Neural cell (in vitro differentiated cells): ENCODE results near the gene GPBAR1. TPM values are rescaled to one million over a fixed set of nuclear protein-coding genes. Genes with fewer than 3 reads are reported as not detected.
"Not testable (repeated sequence)": the region's sequence is repeated elsewhere in the genome, so short reads cannot be mapped to it uniquely, and the experiment has no call there.

Experiments used
- H2AFZ ChIP-seq: fragments of 200-600, 300-800 bp; sonication (generic), shearing (Covaris generic); 2 replicates; pipeline ENCODE4 v1.6.0; 2014; ENCODE audit warnings: low read depth, mild to moderate bottlenecking, antibody characterized with exemption, low read length, moderate library complexity
- H3F3A ChIP-seq: fragments of 200-600 bp; shearing (Covaris generic); 2 replicates; pipeline ENCODE4 v1.6.1; 2016; ENCODE audit warnings: mild to moderate bottlenecking, moderate library complexity, mixed read lengths, antibody characterized with exemption, low read length; ENCODE audit not compliant: insufficient read depth, poor library complexity, severe bottlenecking
- H3K27ac ChIP-seq: fragments of 200-600, 300-800 bp; sonication (generic), shearing (Covaris generic); 2 replicates; pipeline ENCODE4 v1.5.1; 2014; ENCODE audit warnings: mild to moderate bottlenecking, low read length, moderate library complexity
- H3K27me3 ChIP-seq: fragments of 300-800, 200-600 bp; sonication (generic), shearing (Covaris generic); 2 replicates; pipeline ENCODE4 v1.6.0; 2014; ENCODE audit warnings: mild to moderate bottlenecking, low read depth, low read length, moderate library complexity; ENCODE audit not compliant: insufficient read depth
- H3K36me3 ChIP-seq: fragments of 300-800, 200-600 bp; sonication (generic), shearing (Covaris generic); 2 replicates; pipeline ENCODE4 v1.5.1; 2014; ENCODE audit warnings: mild to moderate bottlenecking, antibody characterized with exemption, low read length, moderate library complexity; ENCODE audit not compliant: insufficient read depth
- H3K4me2 ChIP-seq: fragments of 300-800, 200-600 bp; sonication (generic), shearing (Covaris generic); 2 replicates; pipeline ENCODE4 v1.6.0; 2014; ENCODE audit warnings: mild to moderate bottlenecking, low read length
- H3K4me3 ChIP-seq: fragments of 300-800, 200-600 bp; sonication (generic), shearing (Covaris generic); 2 replicates; pipeline ENCODE4 v1.5.1; 2014; ENCODE audit warnings: mild to moderate bottlenecking, low read length, moderate library complexity
- H3K79me2 ChIP-seq: fragments of 200-600 bp; shearing (Covaris generic); replicated peaks from 2 replicates; pipeline ENCODE4 v1.6.0; 2014; ENCODE audit warnings: mild to moderate bottlenecking, low read length, moderate library complexity; ENCODE audit not compliant: insufficient read depth
- H3K9ac ChIP-seq: fragments of 300-800, 200-600 bp; sonication (generic), shearing (Covaris generic); 2 replicates; pipeline ENCODE4 v1.6.1; 2016; ENCODE audit warnings: mild to moderate bottlenecking, low read length, mixed read lengths
- H3K9me2 ChIP-seq: fragments of 200-600 bp; shearing (Covaris generic); 2 replicates; pipeline ENCODE4 v1.6.1; 2016; ENCODE audit warnings: mild to moderate bottlenecking, low read length, mixed read lengths; ENCODE audit not compliant: insufficient read depth
- H3K9me3 ChIP-seq: fragments of 200-600, 300-800 bp; sonication (generic), shearing (Covaris generic); 2 replicates; pipeline ENCODE4 v1.6.1; 2016; ENCODE audit warnings: mild to moderate bottlenecking, mixed run types, low read length, moderate library complexity, mixed read lengths
- H4K20me1 ChIP-seq: fragments of 200-600 bp; shearing (Covaris generic); 2 replicates; pipeline ENCODE4 v1.6.1; 2016; ENCODE audit warnings: mild to moderate bottlenecking, mixed run types; ENCODE audit not compliant: insufficient read depth
- CTCF ChIP-seq: fragments of 450-650 bp; IDR thresholded peaks from 2 replicates; pipeline ENCODE4 v1.5.1; 2014; ENCODE audit warnings: antibody characterized with exemption, mild to moderate bottlenecking, moderate library complexity; ENCODE audit not compliant: poor library complexity, severe bottlenecking
- EP300 ChIP-seq: fragments of 450-650 bp; conservative IDR thresholded peaks from 2 replicates; pipeline ENCODE4 v1.6.1; 2014; ENCODE audit warnings: antibody characterized with exemption, mild to moderate bottlenecking, moderate library complexity; ENCODE audit not compliant: poor library complexity, severe bottlenecking
- EZH2 ChIP-seq: fragments of 200-600, 300-800 bp; shearing (Covaris generic), sonication (generic); IDR thresholded peaks from 2 replicates; pipeline ENCODE4 v1.6.1; 2014; ENCODE audit warnings: antibody characterized with exemption, low read length, borderline replicate concordance, mild to moderate bottlenecking; ENCODE audit not compliant: insufficient read depth, poor library complexity, severe bottlenecking
- MXI1 ChIP-seq: fragments of 450-650 bp; conservative IDR thresholded peaks from 2 replicates; pipeline ENCODE4 v1.6.1; 2014; ENCODE audit warnings: antibody characterized with exemption, mild to moderate bottlenecking; ENCODE audit not compliant: poor library complexity, severe bottlenecking
- POLR2AphosphoS5 ChIP-seq: IDR thresholded peaks from 2 replicates; pipeline ENCODE4 v1.6.1; 2012
- RAD21 ChIP-seq: fragments of 450-650 bp; conservative IDR thresholded peaks from 2 replicates; pipeline ENCODE4 v1.6.1; 2014; ENCODE audit warnings: antibody characterized with exemption, mild to moderate bottlenecking, moderate library complexity
- REST ChIP-seq: IDR thresholded peaks from 2 replicates; pipeline ENCODE4 v1.6.1; 2012; ENCODE audit warnings: borderline replicate concordance
- SMC3 ChIP-seq: fragments of 450-650 bp; conservative IDR thresholded peaks from 2 replicates; pipeline ENCODE4 v1.6.1; 2014; ENCODE audit warnings: antibody characterized with exemption, mild to moderate bottlenecking, moderate library complexity; ENCODE audit not compliant: poor library complexity
- polyA plus RNA-seq: library from polyadenylated mRNA; depleted of rRNA; stranded (reverse); fragments of >200 nt; gene quantifications from 2 replicates; pipeline ENCODE4 v1.2.3, GENCODE V29; 2014

GPBAR1 gene
- polyA plus RNA-seq, 1 donor from 2014 or later = not detected

GRCh38 chr2:218310853-218311540 lies 50.2 kb downstream of the GPBAR1 start:
- H3K27me3 ChIP-seq = no peaks in the 10 kb centered on the region
- TF ChIP-seq REST = no peak
- no peak for TF ChIP-seq SMC3
- TF ChIP-seq POLR2AphosphoS5 = no peak
- TF ChIP-seq EZH2 = no peak
- TF ChIP-seq EP300 = no peak
- TF ChIP-seq CTCF = no peak
- no peaks in the 10 kb centered on the region for H3K79me2 ChIP-seq
- no peak overlapping the region for H2AFZ ChIP-seq
- H3K9me3 ChIP-seq = no peaks in the 10 kb centered on the region
- H4K20me1 ChIP-seq = no peaks in the 10 kb centered on the region
- H3K27ac ChIP-seq = no peak overlapping the region
- H3K4me2 ChIP-seq = no peak overlapping the region
- H3K9ac ChIP-seq = no peak overlapping the region
- no peaks in the 10 kb centered on the region for H3K36me3 ChIP-seq
- H3K4me3 ChIP-seq = no peak overlapping the region
- H3K9me2 ChIP-seq = no peaks in the 10 kb centered on the region
- H3F3A ChIP-seq = no peaks in the 10 kb centered on the region

- H3K27ac ChIP-seq, H3K9ac ChIP-seq: not testable (repeated sequence)
These were observed 50.9 kb downstream of the GPBAR1 start for GRCh38 chr2:218311541-218312266.

GRCh38 chr2:218312267-218312756 lies 51.5 kb downstream of the GPBAR1 start:
- H3K36me3 ChIP-seq = no peaks in the 10 kb centered on the region
- no peaks in the 10 kb centered on the region for H3K27me3 ChIP-seq
- no peaks in the 10 kb centered on the region for H3K9me3 ChIP-seq
- H3K79me2 ChIP-seq = no peaks in the 10 kb centered on the region
- H3K4me3 ChIP-seq = no peak overlapping the region
- H3F3A ChIP-seq = no peaks in the 10 kb centered on the region
- no peak overlapping the region for H3K9ac ChIP-seq
- H4K20me1 ChIP-seq = no peaks in the 10 kb centered on the region
- no peak overlapping the region for H3K27ac ChIP-seq
- H3K4me2 ChIP-seq = no peak overlapping the region
- TF ChIP-seq REST = no peak
- TF ChIP-seq MXI1 = no peak
- no peak for TF ChIP-seq RAD21
- H2AFZ ChIP-seq = no peak overlapping the region
- no peaks in the 10 kb centered on the region for H3K9me2 ChIP-seq

More at GRCh38 chr2:218311541-218312266, 50.9 kb downstream of the GPBAR1 start:
- H3K79me2 ChIP-seq, H3K4me2 ChIP-seq, H3K9me3 ChIP-seq, H3K27me3 ChIP-seq, H2AFZ ChIP-seq, H3K4me3 ChIP-seq, H3F3A ChIP-seq, H3K36me3 ChIP-seq, H3K9me2 ChIP-seq, H4K20me1 ChIP-seq: not testable (repeated sequence)
